Right hindlimb (tissue), 1 donor: Measurements from ENCODE around the gene STIMATE.

Experiments used
- DNase-seq: peaks from one replicate; pipeline ENCODE4 v3.0.0-alpha.2; 2018

The STIMATE gene

DNA sequence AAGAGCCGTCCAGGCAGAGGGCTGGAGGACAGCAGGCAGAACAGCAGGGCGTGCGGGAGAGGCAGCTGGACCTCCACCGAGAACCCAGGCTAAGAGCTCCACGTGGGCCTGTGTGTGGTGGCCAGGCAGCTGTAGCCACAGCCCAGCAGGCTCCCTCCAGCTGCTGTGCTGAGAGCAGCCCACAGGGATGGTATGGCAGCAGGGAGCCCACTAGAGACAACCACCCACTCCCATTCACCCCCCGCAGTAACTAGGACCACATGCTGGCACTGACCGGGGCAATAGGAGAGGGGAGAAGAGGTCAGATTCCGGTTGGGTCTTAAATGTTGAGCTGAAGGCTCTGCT lies 37.0 kb downstream of the STIMATE start:
- no peak for DNase-seq

DNA sequence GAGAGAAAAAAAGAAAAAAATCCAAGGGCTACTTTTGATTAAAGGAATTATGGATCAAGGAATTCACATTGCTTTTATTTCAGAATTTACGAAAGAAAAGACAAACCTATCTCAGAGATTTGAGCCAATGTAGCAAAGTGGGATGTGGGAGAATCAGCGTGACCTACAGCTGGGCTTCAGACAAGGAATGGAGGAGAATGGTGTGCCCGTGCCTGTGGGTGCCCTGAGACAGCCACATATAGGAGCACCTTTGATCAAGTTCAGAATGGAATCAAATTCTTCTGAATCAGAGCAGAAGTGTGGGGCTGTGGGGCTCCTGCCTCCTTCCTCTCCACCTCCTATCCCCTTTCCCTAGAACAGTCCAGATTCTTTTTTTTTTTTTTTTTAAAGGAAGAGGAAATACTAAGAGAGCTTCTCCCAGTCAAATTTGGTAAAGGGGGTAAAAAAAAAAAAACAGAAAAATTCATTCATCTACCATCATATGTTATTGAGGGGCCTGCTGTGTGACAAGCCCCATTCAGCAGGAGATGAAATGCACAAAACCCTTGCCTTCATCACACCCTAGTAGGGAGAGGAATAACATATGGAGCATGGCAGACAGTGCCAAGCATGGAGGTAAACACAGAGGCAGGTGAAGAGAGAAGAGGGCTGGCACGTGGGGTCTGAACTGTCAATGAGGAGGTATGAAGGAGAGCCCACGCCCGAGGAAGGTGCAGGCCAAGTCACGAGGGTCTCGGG lies 37.5 kb downstream of the STIMATE start:
- DNase-seq: no peak

DNA sequence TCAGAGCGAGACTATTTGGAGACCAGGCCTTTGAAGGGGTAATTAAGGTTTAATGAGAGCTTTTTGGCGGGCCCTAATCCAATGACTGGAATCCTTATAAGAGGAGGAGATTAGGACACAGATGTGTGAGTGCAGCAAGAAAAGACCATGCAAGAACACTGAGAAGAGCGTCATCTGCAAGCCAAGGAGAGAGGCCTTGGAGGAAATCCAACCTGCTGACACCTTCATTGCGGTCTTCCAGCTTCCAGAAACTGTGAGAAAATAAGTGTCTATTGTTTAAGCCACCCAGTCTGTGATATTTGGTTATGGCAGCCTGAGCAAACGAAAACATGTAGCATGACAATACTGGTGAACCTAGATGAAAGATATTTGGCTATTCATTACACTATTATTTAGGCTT lies 39.5 kb downstream of the STIMATE start:
- DNase-seq: no peak

DNA sequence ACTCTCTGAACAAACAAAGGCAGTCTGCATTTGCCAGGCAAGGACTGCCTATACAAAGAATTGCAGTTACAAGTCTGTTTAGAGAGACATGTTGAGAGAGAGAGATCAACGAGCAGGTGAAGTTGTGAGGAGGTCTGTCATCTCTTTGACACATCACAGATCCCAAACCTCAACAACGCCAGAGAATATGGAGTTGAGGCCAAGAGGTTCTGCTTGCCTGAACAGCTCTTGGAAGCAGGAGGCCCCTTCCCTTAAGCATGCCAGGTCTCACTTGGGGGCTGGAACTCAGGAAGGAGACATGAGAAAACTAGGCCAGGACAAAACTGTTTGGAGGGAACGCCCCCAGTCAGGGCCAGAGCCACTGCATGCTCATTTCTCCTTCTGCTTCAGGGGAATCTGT lies 40.2 kb downstream of the STIMATE start:
- DNase-seq: no peak

DNA sequence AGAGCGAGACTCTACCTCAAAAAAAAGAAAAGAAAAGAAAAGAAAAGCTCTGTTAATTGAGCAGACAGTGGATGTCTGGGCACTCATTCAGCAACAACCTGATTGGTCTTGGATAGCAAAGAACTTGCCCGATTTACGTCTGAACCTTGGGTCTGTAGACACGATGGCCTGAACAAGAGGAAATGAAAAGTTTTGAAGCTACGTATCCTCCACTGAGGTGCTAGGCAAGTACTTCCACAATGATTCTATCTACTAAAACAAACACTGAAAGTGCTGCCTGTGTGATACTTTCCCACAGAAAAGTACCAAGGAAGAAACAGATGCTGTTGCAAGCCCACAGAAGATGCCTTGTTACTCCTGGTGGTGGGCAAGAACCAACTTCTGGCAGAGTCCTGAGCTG lies 40.7 kb downstream of the STIMATE start:
- no peak for DNase-seq

DNA sequence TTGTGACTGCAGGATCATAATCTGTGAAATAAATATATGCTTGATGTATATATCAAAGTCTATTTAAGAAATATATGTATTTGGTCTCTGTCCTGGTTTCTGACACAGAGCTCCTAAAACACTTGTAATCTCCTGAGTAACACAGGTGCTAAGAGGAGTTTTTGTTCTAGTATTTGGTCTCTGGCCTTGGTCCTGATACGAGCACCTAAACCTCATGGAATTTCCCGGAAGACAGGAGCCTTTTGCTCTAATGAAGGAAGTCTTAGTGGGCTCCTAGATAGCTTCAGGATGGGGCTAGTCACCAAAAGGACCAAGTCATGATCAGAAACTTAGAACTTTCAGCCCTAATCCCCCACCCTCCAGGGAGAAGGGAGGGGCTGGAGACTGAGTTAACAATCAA lies 43.3 kb downstream of the STIMATE start:
- no peak for DNase-seq

DNA sequence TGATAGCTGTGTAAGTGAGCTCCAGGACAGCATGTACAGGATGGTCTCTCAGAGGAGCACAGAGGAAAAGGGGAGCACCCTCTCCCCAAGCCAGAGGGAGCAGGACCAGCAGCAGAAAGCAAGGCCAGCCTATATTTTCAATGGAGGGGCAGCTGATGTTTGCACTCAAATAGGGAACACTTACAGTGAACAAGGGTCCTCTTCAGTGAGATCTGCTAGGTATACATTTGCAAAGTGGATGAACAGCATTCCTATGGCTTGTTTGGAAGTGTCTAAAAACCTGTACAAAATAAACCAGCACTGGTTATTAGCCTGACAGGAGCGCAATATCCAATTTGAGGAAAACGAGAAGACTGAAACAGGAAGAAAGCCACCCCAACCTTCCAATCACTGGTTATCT lies 44.9 kb downstream of the STIMATE start:
- DNase-seq: no peak

DNA sequence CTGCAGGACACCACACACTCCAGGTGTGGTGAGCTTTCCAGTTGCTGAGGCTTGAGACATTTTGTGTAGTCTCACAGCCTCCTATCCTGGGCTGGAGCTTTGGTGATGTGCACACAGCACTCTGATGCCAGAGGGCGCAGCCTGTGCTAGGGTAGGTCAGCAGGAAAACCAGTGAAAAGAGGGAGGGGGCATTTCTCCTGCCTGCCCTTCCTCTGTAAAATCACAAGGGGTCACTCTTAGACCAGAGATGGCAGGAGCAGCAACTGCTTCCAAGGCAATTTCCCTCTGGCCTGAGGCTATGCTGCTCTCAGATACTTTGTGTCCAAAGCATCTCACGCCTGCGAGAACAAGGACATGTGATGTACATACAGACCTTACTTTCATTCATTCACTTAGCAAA lies 46.0 kb downstream of the STIMATE start:
- no peak for DNase-seq

DNA sequence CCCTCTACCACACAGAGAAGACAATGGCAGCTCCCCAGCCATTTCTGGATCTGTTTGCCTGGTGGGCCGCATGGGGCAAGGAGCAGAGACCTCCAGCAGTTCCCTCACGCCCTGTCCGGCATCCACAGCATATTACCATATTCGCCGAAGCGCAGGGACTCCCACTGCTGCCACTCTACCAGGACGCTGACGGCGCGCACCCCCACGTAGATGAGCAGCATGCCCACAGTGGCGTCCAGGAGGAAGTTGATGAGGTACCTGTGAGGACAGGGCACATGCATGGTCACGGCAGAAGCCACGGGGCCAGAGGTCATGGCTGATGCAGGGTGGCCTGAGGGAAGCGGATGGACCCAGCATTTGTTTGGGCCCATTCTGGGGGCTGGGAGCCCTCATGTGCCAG lies 47.7 kb downstream of the STIMATE start:
- no peak for DNase-seq

DNA sequence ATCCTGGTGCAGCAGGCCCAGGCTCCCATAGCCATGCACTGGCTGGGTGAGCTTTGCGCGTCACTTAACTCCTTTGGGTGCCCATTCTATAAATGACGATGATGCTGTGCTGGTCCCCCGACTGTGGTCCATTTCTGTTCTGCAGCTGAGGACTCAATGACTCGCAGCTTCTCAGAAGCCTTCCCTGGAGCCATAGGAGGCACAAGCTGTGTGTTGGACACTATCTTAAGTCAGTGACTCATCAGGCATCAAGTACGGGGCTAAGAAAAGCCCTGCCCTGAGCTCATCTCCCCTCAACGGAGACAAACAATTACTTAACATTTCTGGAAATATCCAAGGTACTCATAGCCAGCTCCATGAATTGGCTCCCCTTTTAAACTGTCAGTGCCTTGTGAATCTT lies 48.7 kb downstream of the STIMATE start:
- DNase-seq: no peak

DNA sequence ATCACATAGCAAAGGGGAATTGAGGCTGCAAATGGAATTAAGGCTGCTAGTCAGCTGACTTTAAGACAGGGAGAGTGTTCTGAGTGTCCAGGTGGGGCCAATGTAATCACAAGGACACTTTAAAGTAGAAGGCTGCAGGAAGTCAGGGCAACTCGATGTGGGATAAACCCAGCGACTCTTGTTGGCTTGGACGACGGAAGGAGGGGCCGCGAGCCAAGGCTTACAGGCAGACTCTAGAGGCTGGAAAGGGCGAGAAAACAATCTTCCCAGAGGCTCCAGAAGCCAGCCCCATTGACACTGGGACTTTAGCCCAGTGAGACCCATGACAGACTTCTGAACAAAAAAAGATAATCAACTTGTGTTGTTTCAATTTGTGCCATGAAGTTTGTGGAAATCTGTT lies 49.6 kb downstream of the STIMATE start:
- DNase-seq: no peak

DNA sequence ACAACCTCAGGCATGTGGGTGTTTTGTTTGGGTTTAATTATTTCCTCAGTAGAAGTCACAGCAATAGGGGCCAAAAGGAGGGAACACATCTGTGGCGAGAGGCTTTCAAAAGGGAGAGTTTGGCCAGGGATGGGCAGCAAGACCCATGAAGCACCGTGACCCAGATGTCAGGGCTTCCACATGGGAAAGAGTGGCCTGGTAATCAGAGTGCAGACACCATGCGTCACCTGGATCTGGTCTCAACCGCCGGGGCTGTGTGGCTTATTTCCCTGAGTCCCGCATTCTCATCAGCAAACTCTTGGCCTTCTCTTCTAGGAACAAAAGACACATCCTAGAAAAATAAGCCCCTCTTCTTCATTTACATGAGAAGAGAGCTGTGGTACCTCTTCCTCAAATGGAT lies 50.1 kb downstream of the STIMATE start:
- no peak for DNase-seq

DNA sequence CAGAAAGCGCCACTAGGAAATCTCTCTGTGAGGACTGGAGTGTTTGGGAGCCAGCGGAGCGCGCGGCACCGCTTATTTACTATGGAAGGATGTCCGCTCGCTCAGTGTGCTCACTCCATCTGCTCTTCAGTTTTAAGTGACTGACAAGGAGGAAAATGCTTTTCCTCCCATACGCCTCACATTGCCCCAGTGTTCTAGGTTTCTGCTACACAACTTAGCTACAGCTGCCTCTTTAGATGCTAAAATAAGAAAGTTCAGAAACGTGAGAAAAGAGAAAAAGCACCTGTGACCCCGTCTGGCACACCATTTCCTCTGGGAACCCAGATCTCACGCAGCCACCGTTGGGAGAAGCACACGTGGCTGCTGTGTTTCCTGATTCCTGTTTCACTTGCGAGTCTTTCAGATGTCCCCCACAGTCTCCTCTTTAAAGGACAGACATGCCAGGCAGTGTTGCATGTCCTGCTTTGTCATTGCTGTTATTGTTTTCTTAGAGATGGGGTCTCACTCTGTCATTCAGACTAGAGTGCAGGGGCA lies 50.8 kb downstream of the STIMATE start:
- no peak for DNase-seq

DNA sequence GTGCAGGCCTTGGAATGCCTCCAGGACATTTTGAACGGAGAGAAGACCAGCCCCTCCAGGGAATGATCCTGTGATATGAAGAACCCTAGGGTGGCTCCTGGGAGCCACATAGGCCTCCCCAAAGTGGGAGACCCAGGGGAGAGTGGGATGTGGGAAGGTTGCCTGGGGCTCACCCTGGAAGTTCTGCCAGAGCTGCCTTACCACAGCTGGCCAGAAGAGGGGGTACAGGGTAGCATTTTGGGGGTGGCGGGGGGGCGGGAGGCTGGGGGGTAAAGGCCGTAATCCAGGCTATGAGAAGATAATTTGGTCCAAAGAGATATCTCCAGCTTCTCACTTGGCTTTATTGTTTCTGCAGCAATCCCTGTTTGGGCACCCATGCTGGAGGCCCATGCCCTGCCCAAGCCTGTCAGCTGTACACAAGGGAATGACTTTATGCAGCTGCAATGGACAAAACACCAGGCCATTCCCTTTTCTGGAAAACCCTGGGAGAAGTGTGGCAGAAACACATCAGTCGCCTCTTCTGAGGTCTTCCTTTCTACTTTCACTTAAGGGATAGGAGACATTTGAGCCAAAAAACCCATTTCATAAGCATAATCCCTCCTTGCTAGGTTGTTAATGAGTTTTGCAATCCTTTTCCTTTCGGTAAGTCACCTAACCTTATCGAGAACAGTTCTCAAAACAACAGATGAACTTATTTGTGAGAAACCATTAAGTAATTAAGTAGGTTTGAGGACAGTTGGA lies 51.5 kb downstream of the STIMATE start:
- DNase-seq: no peak

DNA sequence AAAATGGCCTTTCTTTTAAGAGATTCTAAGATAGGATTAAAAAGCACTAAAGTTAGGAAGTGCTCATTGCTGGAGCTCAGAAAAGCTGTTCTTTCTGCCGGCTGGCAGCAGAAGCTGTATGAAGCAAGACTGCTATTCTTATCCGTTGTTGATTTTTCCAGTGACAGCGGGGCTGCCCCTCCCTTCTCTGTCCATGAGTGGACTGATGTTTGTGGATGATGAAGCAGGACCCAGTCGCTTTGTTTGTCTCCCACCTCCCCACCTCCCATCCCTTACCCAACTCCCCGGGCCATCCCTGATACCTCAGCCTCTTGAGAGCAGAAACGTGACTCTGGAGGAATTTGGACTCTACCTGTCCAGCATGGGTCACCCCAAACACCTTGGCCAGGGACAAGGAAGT lies 52.2 kb downstream of the STIMATE start:
- DNase-seq: no peak

DNA sequence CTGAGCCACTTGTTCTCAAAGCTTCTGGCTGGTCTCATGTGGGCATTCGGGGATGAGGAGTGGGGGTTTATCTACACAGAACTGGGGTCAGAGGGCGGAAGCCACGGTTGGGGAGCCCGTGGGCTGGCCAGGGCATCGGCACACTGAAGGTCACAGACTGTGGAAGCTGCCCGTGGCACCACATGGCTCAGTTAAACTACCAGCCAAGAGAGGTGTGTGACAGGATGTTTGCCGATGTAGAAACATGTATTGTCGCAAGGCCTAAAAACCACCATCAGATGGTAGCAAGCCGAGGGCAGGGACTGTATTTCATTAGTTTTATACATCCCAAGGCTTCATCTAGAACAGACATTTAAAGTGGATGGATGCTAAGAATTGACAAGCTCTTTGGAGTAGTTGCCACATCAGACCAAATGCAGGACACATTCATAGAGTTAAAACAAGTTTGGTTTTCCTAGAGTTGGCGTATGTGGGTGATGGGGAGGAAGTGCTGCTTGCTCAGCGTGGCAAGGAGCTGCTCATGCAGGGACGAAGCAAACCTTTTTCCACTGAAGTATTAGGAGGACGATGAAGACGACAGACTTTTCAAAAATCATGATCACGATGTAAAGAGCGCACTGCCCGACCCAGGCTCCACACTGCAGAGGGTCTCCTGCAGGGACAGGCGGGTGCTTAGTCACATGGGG lies 52.9 kb downstream of the STIMATE start:
- DNase-seq: no peak

DNA sequence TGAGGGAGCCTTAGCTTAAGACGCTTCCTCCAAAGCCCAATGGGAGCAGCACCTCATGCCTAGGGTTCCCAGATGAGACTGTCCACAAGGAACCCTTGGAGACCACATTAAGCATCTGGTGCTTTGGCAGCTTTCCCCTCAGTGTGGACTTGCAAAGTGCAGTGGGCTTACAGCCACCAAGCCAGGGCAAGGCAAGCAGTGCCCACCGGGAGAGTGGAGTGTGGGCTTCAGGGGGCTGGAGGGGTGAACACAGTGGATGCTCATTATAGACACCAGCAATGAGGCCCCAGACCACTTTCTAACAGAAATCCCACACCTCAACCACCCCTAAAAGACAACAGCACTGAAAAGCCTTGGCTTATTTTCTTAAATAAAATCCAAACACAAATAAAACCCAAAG lies 53.5 kb downstream of the STIMATE start:
- no peak for DNase-seq

DNA sequence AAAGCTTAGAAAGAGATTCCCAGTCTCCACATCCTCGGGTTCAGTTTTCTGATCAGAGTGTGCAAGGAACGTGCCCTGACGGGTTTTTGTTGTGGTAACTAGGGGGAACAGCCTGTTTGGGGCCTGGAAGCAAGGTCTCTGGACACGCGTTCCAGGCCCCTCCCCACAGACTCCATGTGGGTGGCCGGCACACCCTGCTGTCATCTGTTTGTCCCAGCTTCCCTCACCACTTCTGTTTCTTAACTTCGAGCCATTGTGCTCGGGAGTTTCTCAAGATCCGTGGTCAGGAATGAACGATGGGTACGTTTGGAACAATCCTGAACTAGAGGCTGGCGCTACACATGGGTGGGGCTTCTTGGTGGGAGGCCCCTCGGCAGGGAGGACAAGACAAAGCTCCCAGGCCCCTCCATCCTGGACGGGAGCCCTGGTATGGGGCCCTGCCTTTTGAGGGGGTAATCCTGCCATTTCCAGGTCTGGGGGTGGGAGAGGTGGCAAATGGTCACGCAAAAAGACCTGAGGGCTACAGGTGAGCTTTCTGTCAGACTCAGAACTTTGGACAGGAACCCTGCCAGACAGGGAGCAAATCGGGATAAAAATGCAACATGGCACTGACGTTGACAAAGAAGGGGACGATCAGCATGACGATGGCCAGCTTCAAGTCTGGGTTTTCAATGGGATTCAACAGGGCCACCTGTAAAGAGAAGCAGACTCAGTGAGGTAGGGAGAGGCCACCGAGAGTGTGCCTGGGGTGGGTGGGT lies 54.1 kb downstream of the STIMATE start:
- DNase-seq: no peak

DNA sequence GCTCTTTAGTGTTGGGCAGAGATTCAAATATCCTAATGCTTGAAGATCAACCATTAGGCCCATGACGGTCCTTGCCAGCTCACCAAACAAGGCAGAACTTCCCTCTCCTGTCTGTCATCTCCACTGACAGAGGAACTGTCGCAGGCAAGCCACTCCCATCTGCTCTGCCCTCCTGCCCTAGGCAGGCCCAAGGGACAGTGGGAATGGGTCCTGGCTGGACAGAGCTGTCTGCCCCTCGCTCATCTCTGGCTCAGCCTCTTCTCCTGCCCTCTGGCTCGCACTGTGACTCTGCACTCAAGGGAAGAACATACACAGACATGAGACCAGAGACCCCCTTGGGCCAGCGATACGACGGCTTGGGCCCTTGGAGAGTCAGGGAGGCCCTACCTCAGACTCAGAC lies 54.9 kb downstream of the STIMATE start:
- DNase-seq: no peak

DNA sequence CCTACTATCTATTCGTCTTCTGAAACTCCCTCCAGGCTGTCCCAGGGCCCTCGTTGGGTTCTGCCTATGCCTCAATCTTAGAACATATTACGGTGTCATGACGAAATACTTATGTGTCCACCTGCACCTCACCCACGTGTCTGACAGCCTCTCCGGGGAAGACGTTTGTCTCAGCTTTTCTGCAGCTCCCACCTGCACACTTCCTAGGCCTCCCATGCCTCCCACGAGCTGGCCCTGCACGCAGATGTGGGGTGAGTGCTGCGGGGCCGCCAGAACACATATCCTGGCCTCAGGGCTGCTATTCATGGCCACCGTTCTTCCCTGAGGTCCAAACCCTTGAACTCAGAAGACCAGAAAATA lies 55.4 kb downstream of the STIMATE start:
- DNase-seq: no peak

DNA sequence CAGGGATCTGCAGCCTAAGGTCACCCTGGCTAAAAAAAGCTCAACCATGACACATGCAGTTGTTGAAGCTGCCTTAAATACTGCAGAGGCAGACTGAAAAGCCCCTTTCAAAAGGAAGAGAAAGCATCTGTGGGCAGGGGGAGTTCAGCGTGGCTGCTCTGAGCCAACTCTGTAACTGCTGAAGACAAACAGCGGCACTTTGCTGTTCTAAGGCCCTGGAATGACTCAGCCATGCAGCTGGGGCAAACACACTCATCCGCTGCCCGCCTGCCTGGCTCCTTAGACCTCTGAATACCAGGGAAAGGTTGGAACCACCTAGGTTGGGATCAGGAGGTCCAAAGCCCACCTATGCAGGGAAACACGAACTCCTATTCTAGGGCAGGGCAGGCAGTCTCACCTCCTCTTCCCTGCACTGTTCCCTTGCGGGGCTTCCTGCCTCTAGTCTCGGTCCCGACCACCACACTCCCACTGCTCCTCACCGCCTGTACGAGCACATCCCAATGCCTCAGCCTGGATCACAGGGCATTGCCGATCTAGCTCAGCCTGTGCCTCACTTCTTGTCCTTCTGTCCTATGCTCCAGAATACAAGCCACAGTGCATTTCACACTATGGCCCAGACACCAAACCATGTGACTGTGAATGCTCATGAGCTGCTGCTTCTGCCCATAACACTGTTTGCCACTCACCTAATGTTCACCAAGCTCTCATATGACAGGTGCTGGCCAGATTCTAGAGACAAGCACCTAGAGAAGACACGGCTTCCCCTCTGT lies 56.0 kb downstream of the STIMATE start:
- no peak for DNase-seq

DNA sequence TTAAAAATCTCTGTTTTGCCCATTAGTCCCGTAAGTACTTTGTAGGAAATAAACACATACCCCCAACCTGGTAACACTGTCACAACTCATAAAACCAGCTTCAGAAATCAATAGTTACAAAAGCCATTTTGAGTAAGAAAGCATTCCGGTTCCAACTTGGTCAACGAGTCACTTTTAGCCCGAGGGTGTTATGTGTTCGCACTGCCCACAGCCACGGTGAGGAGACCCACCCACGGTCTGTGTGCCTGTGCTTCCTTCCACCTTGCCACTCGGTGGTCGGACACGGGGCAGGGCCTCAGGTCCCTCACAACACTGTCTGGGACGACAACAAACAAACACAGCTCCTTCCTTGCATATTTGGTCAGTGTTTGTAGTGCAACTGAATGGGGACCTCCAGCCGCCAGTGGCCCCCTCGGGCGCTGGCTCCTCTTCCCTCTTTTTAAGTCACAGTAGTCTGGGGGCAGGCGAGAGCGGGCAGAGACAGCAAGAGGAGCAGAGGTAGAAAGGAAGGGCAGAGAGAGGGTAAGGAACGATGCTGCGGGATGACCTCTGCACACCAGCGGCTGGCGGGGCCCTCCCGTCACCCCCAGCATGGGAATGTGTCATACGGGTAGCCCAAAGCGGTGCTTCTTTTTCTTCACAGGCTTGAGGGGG lies 57.3 kb downstream of the STIMATE start:
- DNase-seq: no peak
